ENCODE data around the gene DPF3.

Gene DPF3

DNA sequence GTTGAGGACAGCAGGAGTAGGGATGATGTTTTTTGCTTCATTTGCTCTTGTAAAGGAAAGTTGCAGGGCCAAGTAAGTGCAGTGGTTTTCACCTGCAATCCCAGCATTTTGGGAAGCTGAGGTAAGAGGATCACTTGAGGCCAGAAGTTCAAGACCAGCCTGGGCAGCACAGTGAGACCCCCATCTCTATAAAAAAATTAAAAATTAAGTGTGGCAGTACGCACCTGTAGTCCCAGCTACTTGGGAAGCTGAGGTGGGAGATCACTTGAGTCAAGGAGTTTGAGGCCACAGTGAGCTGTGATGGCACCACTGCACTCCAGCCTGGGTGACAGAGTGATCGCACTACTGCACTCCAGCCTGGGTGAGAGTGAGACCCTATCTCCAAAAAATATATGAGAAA lies 10.8 kb downstream of the DPF3 start:
- TF ChIP-seq CTCF (IDR thresholded peaks at IDR 0.05; ENCODE audit: low read length, missing control alignments): no peak
- no peak for DNase-seq (ENCODE audit: low read depth)
- H3K4me3 ChIP-seq (replicated peaks; ENCODE audit: low read depth, low read length): no peak overlapping the region

GRCh38 chr14:72882463-72882862 lies 11.4 kb downstream of the DPF3 start:
- no peak for TF ChIP-seq CTCF (IDR thresholded peaks at IDR 0.05; ENCODE audit: low read length, missing control alignments)
- no peak overlapping the region for H3K4me3 ChIP-seq (replicated peaks; ENCODE audit: low read depth, low read length)

GRCh38 chr14:72882047-72882446 lies 11.9 kb downstream of the DPF3 start:
- no peak for TF ChIP-seq CTCF (IDR thresholded peaks at IDR 0.05; ENCODE audit: low read length, missing control alignments)
- no peak for DNase-seq (ENCODE audit: low read depth)
- H3K4me3 ChIP-seq (replicated peaks; ENCODE audit: low read depth, low read length): no peak overlapping the region

More at GRCh38 chr14:72882463-72882862, 11.4 kb downstream of the DPF3 start:
- DNase-seq (ENCODE audit: low read depth): no peak

DNA sequence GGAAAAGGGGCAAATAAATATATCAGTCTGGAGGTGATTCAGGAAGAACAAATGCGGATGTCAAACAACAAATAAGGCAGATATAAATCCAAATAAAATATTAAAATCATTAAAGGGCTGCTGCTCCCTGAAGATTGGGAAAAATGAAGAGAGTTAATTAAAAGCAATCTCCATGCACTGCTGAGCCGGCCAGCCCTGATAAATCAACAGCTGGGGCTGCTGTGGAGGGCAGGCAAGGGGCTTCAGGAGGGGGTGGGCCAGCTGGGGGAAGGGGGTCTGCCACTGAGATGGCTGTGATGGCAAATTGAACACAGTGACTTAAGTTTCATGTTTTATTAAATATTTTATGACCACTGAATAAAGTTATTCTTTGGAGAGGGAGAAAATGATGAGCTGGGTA lies 12.4 kb downstream of the DPF3 start:
- no peak overlapping the region for H3K4me3 ChIP-seq (replicated peaks; ENCODE audit: low read depth, low read length)
- TF ChIP-seq CTCF (IDR thresholded peaks at IDR 0.05; ENCODE audit: low read length, missing control alignments): no peak
- no peak for DNase-seq (ENCODE audit: low read depth)

GRCh38 chr14:72880820-72881219 lies 13.1 kb downstream of the DPF3 start:
- TF ChIP-seq CTCF (IDR thresholded peaks at IDR 0.05; ENCODE audit: low read length, missing control alignments): no peak
- no peak overlapping the region for H3K4me3 ChIP-seq (replicated peaks; ENCODE audit: low read depth, low read length)
- no peak for DNase-seq (ENCODE audit: low read depth)

- no peak for TF ChIP-seq CTCF (IDR thresholded peaks at IDR 0.05; ENCODE audit: low read length, missing control alignments)
- DNase-seq (ENCODE audit: low read depth): no peak
Observed at GRCh38 chr14:72880164-72880563, 13.7 kb downstream of the DPF3 start.

DNA sequence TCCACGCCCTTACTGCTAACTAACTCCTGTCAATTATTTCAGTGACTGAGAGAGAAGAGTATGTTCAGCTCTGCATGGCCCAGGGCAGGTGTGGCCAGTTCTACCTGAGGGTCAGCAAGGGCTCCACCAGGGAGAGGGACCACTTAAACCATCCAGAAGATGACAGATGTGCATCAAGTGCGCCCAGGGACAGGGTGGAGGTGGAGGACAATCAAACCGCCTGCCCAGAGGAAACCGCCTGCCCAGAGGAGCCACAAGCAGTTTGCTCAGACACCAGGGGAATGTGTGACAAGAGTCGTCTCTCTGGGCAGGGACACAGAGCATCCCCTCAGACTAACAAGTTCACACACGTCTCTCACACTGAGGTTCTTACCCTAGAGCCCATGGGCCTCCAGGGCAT lies 14.5 kb downstream of the DPF3 start:
- no peak for DNase-seq (ENCODE audit: low read depth)
- H3K4me3 ChIP-seq (replicated peaks; ENCODE audit: low read depth, low read length): no peak overlapping the region
- TF ChIP-seq CTCF (IDR thresholded peaks at IDR 0.05; ENCODE audit: low read length, missing control alignments): no peak

More at GRCh38 chr14:72880164-72880563, 13.7 kb downstream of the DPF3 start:
- no peak overlapping the region for H3K4me3 ChIP-seq (replicated peaks; ENCODE audit: low read depth, low read length)

All from fibroblast of pulmonary artery (primary cell).